ENCODE measurements around the gene AGBL2.
A peak's percentile ranks its signal among the peaks of the same experiment; 100 is the strongest.

The AGBL2 gene

DNA sequence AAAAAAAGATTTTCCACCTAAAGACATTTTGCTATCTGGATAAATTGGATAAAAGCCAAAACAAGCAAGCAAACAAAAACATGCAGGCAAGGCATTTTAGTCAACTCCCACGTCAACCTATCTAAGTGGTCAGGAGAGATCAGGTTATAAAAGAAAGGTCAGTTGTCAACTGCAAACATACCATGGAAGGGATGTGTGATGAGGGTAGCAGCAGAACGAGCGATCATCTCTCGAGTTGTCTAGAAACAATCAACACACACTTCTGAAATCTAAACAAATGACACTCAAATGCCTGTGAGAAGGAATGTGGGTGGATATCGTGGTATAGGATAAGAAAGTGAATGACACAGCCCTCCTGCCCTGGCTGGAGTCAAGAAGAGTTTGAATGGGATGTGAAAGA lies 83.7 kb downstream of the AGBL2 start:
- DNase-seq = no peak

DNA sequence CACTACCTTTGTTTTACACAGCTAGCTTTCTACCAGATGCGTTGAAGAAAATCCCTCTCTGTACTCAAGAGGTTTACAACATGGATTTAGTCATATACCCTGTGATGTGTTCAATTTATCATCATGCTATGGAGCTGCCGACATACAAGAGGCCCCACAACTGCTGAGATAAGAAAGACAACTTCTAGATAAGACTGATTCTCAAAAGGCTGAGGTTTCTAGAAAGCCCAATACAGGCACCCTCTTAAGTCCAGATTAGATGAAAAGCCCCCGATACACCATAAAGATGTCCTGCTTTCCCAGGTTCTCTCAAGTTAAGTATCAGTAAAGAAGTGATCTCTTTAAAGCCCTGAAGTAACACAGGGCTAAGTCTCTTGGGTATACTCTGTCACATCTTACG lies 87.1 kb downstream of the AGBL2 start:
- DNase-seq = no peak

DNA sequence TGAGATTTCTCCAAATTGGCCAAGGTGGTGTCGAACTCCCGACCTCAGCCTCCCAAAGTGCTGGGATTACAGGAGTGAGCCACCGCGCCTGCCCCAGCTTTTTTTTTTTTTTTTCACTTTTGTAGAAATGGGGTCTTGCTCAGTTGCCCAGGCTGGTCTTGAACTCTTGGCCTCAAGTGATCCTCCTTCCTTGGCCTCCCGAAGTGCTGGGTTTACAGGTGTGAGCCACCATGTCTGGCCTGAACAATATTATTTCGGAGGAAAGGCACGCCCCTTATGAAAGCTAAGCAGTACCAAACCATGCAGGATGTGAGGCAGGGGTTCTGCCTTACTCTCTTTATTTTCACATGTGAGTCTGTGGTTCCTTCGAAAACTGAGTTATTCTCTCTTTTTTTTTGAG lies 88.9 kb downstream of the AGBL2 start:
- DNase-seq = no peak

DNA sequence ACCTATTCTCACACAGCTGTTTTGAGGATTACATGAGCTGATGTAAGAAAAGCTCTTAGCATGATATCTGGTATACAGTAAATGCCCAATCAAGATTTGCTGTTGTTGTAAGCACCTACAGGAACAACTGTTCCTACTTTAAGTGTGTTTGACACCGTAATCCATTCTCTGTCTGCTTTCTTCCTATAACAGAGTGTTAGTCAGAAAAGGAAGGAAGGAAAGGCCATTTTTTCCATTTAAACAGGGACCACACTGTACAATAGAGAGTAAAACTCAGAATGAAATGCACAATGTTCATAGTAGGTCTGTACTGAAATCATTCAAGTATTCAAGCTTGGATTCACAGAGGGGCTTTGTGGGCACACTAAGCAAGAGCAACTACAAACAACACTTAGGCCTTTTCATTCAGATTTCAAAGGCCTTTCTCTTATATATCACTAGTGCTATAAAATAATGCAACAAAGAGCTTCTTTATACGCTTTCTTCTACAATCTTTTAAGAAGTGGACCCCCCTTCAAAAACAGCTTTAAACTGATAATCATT lies 94.3 kb downstream of the AGBL2 start:
- DNase-seq = no peak

DNA sequence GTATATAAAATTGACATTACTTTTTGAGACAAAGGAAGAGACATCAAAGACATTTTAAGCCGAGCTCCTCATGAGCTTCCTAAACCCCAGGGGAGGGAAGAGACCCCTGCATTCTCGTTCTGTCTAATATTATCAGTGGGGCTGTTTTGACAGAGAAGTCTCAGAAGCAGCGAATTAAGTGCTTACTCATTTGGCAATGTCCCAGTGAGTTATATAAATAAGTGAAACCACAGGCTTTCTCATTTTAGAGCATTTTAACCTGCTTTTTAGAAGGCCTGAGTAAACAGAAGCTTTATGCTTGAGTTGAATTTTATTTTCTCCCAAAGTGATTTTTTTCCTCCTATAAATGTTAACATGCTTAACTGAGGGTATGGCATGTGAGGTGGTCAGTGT lies 97.8 kb downstream of the AGBL2 start:
- no peak for DNase-seq

DNA sequence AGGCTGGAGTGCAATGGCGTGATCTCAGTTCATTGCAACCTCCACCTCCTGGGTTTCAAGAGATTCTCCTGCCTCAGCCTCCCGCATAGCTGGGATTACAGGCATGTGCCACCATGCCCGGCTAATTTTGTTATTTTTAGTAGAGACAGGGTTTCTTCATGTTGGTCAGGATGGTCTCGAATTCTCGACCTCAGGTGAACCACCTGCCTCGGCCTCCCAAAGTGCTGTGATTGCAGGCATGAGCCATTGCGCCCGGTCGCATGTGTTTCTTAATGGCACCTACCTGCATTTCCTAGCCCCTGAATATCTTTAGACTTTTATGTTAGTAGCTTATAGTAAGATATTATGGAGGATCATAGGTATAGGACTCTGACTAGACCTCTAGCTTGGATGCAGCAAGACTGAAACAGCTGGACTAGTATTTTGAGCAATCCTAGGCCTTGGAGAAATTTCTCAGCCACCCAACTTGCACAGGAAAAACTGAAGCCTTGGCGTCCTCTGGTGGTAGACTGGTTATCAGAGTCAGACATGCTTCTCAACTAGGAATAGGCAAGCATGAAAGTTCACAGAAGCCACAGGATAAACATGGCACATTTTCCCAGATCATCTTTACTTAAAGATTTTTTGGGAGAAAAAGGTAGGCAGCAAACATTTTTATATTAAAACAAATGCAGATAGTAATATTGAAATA lies 98.3 kb downstream of the AGBL2 start:
- peak in 20 of 51 donors; percentile 3 to 67 (median 40) for DNase-seq

DNA sequence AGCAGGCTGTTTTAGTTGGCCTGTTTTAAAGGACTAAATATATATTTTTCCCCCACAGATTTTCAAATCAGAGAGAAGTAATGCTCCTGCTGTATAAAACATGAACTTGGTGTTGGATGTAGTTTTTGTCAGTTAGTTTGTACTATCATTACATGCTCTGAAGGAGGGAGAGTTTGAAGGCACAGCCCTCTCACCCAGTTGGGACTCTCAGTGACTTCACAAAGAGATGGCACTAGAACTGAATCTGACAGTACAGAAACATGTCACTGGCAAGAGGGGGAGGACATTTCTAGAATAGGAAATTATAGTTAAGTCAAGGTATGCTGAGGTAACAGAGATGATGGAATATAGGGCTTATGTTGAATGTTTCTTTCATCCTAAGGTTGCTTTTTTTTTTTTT lies 99.9 kb downstream of the AGBL2 start:
- DNase-seq = no peak

DNA sequence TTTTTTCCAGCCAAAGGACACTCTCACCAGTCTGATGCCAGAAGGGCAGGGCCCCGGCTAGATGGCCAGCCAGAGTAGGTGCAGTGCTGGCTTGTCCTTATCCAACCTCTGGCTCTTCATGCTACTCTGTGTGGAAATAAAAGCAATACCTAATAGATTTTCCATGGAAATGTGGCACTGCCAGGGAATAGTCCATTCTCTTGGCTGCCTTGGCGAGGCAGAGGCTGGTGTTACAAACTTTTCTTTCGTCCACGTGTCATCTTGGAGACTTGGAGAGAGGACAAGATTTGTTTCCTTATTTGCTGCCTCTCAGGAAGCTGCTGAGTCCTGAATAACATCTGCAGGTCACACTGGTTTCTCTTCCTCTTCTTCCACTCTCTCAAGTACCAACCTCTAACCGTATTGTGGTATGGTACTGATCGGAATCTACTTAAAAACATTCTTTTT lies 103.8 kb downstream of the AGBL2 start:
- peak in 9 of 51 donors; percentile 20 to 46 (median 26) for DNase-seq

DNA sequence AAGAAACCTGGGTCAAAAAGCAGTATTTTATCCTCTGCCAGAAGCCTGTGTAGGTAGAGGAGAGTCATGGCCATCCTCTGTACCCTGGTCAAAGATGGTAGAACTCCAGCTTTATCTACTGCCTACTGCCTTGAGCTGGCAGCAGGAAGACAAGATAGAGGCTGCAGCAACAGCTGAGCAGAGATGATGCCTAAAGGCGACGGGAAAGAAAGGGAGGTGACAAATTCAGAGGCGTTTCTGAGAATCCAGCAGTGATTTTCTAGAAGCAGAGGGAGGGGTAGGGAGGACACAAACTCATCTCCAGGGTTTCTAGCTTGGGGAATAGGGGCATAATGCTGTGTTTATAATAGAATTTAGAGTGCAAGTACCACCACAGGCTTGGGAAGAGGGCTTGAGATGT lies 105.5 kb downstream of the AGBL2 start:
- peak in 2 of 51 donors; percentile 23 to 36 for DNase-seq

Data from hypothalamus (tissue), 51 donors.